BLaER1 treated with 17β-estradiol and CSF1 and Interleukin-3, amounts not matched to agents 10 nM and 100 nM (cell line): Measurements from ENCODE around the gene PPP5C.
A peak's percentile ranks its signal among the peaks of the same experiment; 100 is the strongest.

ENCODE experiments used
- H3K27ac ChIP-seq, 11 experiments: shearing (Covaris generic); formaldehyde crosslinking; 2 replicates each; pipeline ENCODE4 v1.8.1; 2022
- H3K27me3 ChIP-seq, 11 experiments: shearing (Covaris generic); formaldehyde crosslinking; 2 replicates each; pipeline ENCODE4 v1.8.1; 2022
- H3K36me3 ChIP-seq, 11 experiments: shearing (Covaris generic); formaldehyde crosslinking; 2 replicates each; pipeline ENCODE4 v1.8.1; 2022
- H3K4me1 ChIP-seq, 10 experiments: shearing (Covaris generic); formaldehyde crosslinking; 2 replicates each; pipeline ENCODE4 v1.8.1; 2022
- H3K4me2 ChIP-seq, 11 experiments: shearing (Covaris generic); formaldehyde crosslinking; 2 replicates each; pipeline ENCODE4 v1.8.1; 2022
- H3K4me3 ChIP-seq, 10 experiments: shearing (Covaris generic); formaldehyde crosslinking; 2 replicates each; pipeline ENCODE4 v1.8.1; 2022
- H3K9ac ChIP-seq, 11 experiments: shearing (Covaris generic); formaldehyde crosslinking; 2 replicates each; pipeline ENCODE4 v1.8.1; 2022
- H3K9me3 ChIP-seq, 11 experiments: shearing (Covaris generic); formaldehyde crosslinking; replicated peaks in 1 of 11; 2 replicates each; pipeline ENCODE4 v1.8.1; 2022
- H4K20me1 ChIP-seq, 11 experiments: shearing (Covaris generic); formaldehyde crosslinking; 2 replicates each; pipeline ENCODE4 v1.8.1; 2022
- Cebpa-rat ChIP-seq, 11 experiments: shearing (Covaris generic); IDR thresholded peaks; 2 replicates each; pipeline ENCODE4 v1.8.1; 2022

The PPP5C gene

DNA sequence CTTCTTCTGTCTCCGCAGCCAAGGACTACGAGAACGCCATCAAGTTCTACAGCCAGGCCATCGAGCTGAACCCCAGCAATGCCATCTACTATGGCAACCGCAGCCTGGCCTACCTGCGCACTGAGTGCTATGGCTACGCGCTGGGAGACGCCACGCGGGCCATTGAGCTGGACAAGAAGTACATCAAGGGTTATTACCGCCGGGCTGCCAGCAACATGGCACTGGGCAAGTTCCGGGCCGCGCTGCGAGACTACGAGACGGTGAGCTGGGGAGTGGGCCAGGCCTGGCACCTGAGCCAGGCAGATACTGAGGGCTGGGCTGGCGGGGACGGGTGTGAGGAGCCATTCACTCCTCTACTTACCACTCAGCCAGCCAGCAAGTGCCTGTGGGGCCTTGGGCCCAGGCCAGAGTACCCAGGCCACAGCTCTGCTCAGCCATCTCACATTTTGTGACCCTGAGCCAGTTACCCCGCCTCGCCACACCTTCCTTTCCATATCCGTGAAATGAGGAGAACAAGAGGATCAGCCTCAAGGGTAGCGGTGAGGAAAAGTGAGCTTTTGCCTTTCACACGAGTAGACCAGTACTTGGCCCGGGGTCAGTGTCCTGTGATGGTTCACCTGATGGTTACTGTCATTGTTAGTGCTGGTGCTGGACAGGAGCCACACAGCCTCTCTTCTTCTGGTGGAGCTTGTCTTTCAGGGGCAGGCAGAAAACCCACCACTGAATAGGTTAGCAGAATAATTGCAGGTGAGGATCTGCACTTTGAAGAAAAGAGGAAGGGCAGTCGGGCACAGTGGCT, 7.0 kb downstream of the PPP5C start:
- Histone ChIP-seq H3K36me3 (peaks cover 54 to 78% (median 71%) of the 10 kb centered on the region in 11 experiments), H3K4me1 (peaks cover 40 to 49% (median 42%) of the 10 kb centered on the region in 10 experiments), H4K20me1 (peaks cover 20 to 86% (median 73%) of the 10 kb centered on the region in 11 experiments; a peak in 21 of 22 replicates), H3K27me3 (no peaks in the 10 kb centered on the region), H3K9me3 (no peaks in the 10 kb centered on the region), H3K4me2 (no peak overlapping the region), H3K4me3 (no peak overlapping the region), H3K27ac (no peak overlapping the region), H3K9ac (no peak overlapping the region)
- no peak for TF ChIP-seq Cebpa-rat (IDR thresholded peaks at IDR 0.05)

DNA sequence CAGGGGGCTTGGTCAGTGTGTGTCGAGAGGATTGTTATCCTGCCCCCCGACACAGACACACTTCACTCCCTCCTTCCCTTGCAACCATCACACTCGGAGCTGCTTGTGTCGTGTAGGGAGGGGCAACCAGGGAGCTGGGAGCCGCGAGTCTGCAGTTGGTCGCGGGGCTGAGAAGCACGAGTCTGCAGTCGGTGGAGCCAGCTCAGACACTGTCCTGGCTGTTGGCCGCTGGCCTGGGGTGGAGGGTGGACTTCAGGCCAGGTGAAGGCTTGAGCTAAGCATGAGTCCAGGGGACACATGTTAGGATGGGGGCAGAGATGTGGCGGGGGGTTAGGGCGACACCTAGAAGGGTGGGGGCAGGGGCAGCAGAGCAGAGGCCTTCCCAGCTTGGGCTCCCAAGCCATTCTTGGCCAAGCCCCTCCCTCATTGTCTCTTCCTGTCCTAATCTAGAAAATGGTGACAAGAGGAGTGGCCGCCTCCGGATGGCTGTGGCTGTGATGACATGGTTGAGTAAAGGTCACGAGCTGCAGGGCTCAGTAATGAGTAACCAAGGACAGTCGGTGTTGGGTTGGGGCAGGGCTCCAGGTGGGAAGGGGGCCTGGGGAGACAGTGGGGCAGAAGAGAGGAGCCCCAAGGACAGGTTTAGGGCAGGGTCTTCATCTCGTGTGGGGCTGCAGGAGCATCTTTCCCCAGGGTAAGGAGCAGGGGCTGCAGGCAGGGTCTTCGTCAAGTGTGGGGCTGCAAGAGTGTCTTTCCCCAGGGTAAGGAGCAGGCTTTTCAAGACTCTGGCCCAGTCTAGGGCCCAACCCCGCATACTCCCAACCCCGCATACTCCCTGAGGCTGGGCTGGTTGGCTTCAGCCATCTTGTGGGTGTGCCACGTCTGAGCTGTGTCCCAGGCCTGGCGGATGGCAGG, 8.6 kb downstream of the PPP5C start:
- Histone ChIP-seq H4K20me1 (peaks cover 20 to 90% (median 85%) of the 10 kb centered on the region in 11 experiments; a peak in 21 of 22 replicates), H3K9me3 (no peaks in the 10 kb centered on the region), H3K27me3 (no peaks in the 10 kb centered on the region), H3K4me2 (no peak overlapping the region), H3K36me3 (peaks cover 56 to 91% (median 81%) of the 10 kb centered on the region in 11 experiments), H3K27ac (no peak overlapping the region; a peak in 1 of 22 replicates), H3K4me1 (peaks cover 24 to 33% (median 27%) of the 10 kb centered on the region in 10 experiments), H3K4me3 (no peak overlapping the region), H3K9ac (no peak overlapping the region)
- no peak for TF ChIP-seq Cebpa-rat (IDR thresholded peaks at IDR 0.05)

DNA sequence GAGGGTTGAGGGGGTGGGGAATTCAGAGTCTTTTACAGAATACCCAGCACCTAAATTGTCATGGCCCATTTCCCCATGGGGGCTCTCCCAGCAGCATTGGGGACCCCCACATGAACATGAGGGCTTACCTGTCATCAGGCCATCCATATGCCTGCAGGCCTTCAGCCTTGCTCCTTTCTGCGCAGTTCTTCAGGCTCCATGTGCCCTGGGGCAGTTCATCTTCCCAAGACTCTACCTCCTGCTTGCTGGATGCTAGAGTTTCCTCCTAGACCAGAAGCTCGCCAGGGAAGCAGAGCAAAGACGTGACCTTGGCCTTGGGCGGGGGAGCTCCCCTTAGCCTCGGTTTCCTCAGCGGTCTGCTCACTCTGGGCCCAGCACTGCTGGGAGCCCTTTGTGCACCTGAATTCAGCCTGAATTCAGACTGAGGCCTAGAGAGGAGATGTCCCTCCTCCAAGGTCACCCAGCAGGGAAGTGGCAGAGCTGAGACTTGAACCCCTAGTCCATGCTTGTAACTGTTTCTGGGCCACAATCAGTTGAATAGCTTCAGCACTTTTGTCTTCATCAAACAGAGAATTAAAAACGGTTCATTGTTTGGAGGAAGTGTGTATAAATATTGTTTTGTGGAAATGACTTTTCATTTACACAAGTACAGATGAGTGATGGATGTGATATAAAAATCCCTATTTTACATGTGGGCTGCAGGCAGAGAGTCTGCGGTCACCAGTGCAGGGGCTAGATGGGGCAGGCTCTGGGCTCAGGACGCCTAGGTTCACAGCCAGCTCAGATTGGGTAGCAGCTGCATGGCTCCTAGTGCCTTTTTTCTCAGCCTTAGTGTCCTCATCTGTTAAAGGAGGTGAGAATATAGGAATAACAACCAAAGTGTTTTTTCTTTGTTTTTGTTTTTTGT, 9.5 kb downstream of the PPP5C start:
- H3K27ac ChIP-seq, result no peak overlapping the region
- TF ChIP-seq Cebpa-rat (IDR thresholded peaks at IDR 0.05), result no peak
- H3K9me3 ChIP-seq, result no peaks in the 10 kb centered on the region
- H3K36me3 ChIP-seq, result peaks cover 56 to 96% (median 82%) of the 10 kb centered on the region in 11 experiments
- no peaks in the 10 kb centered on the region for H3K27me3 ChIP-seq
- H3K9ac ChIP-seq, result no peak overlapping the region
- H3K4me3 ChIP-seq, result no peak overlapping the region
- peaks cover 16 to 27% (median 23%) of the 10 kb centered on the region in 10 experiments for H3K4me1 ChIP-seq
- H3K4me2 ChIP-seq, result no peak overlapping the region
- peaks cover 20 to 98% (median 90%) of the 10 kb centered on the region in 11 experiments; a peak in 21 of 22 replicates for H4K20me1 ChIP-seq

DNA sequence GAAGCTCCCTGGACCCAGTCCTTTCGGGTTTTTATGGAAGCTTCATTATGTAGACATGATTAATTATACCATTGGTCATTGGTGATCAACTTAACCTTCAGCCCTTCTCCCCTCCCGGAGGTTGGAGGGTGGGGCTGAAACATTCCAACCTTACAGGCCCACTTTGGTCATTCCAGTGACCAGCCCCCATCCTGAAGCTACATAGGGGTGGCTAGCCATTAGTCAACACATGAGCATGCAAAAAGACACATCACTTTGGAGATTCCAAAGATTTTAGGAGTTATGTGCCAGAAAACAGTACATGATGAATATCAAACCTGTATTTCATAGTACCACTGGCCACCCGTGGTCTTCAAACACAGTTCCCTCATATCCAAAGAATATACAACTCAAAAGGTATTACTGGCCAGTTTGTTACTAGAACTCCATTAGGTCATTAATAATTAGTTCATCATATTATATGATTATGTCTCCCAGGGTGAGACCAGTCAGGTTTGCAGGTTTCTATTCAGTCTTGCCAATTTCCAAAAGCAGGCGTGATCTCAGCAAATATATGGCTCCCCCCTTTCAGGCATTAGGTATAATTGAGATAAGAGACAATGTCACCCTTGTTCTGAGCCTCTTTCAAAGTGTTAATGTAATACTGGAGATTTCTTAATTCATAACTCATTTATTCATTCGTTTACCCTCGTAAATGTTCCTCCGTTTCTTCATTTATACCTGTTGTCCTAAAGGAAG, 11.1 kb downstream of the PPP5C start:
- Histone ChIP-seq H3K36me3 (peaks cover 56 to 84% (median 76%) of the 10 kb centered on the region in 11 experiments), H3K4me2 (no peak overlapping the region), H3K9ac (no peak overlapping the region), H3K9me3 (no peaks in the 10 kb centered on the region), H4K20me1 (peaks cover 20 to 97% (median 85%) of the 10 kb centered on the region in 11 experiments; a peak in 21 of 22 replicates), H3K27ac (no peak overlapping the region), H3K4me1 (peaks cover 4 to 19% (median 16%) of the 10 kb centered on the region in 10 experiments; a peak in 17 of 20 replicates), H3K4me3 (no peak overlapping the region), H3K27me3 (no peaks in the 10 kb centered on the region)
- no peak for TF ChIP-seq Cebpa-rat (IDR thresholded peaks at IDR 0.05)

DNA sequence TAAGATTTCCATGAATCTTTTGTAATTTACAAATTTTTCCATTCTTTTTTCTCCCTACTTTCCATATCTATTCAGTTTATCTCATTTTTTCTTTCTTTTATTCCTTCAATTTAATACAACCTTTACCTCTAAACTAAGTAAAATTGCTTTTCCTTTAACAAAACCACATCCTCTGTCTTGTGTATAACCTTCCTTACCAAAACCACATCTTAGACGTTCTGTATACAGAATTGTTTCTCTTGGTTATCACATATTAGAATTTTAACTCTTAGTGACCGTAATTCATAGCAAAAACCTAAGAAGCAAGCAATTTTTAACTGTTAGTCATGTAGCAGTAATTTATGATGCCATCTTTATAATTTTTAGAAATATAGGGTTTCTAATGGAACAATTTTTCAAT, 15.0 kb downstream of the PPP5C start:
- no peak for TF ChIP-seq Cebpa-rat (IDR thresholded peaks at IDR 0.05)
- Histone ChIP-seq H3K4me1 (peaks cover 4 to 20% (median 13%) of the 10 kb centered on the region in 10 experiments; a peak in 15 of 20 replicates), H3K36me3 (peaks cover 58 to 84% (median 77%) of the 10 kb centered on the region in 11 experiments), H3K4me2 (peak overlapping the region in 8 of 11 experiments; percentile 3 to 54 (median 46); a peak in 13 of 22 replicates), H3K27me3 (no peaks in the 10 kb centered on the region), H3K4me3 (no peak overlapping the region), H4K20me1 (peaks cover 23 to 97% (median 87%) of the 10 kb centered on the region in 11 experiments; a peak in 21 of 22 replicates), H3K27ac (no peak overlapping the region), H3K9ac (no peak overlapping the region), H3K9me3 (no peaks in the 10 kb centered on the region)

DNA sequence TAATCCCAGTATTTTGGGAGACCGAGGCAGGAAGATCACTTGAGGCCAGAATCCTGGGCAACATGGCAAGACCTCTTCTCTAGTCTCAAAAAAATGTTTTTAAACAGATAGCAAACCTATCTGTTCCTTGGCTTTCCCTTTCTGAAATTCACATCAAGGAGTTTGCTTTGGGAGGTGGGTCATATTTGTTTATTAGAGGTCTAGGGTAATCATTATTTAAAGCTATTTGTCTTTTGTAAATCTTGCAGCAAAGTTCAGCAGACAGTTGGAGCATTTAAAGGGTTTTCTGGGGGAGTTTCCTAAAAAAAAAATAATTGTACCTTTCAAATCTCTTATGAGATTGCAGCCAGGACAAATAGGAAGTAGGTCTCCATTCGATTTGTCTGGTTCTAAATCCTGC, 17.5 kb downstream of the PPP5C start:
- no peaks in the 10 kb centered on the region for H3K9me3 ChIP-seq
- H3K4me2 ChIP-seq, result no peak overlapping the region
- no peak for TF ChIP-seq Cebpa-rat (IDR thresholded peaks at IDR 0.05)
- H3K9ac ChIP-seq, result no peak overlapping the region
- H3K27ac ChIP-seq, result no peak overlapping the region
- H3K36me3 ChIP-seq, result peaks cover 61 to 84% (median 77%) of the 10 kb centered on the region in 11 experiments
- peaks cover 4 to 27% (median 17%) of the 10 kb centered on the region in 10 experiments; a peak in 15 of 20 replicates for H3K4me1 ChIP-seq
- H3K27me3 ChIP-seq, result no peaks in the 10 kb centered on the region
- H4K20me1 ChIP-seq, result peaks cover 18 to 97% (median 87%) of the 10 kb centered on the region in 11 experiments; a peak in 21 of 22 replicates
- no peak overlapping the region for H3K4me3 ChIP-seq

DNA sequence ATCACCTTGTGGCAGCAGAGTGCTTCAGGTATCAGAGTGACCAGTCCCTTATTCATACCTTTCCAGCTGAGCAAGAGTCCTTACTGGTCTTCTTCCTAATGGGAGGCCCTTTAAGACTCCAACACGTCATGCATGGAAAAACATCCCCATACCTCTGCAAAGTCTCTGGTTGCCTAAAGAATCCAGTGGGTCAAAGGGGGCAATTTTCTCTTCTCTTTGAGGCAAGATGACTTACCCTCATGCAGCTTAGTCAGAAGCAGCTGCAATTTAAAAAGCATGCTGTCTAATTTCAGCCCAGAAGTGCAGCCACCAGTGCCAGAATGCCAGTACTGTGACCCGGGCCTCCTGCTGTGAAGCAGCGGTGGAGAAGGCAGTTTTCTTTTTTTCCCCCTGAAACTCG, 18.7 kb downstream of the PPP5C start:
- Histone ChIP-seq H3K27ac (no peak overlapping the region), H3K9ac (no peak overlapping the region), H3K4me2 (no peak overlapping the region), H3K27me3 (no peaks in the 10 kb centered on the region), H3K4me1 (peaks cover 4 to 38% (median 20%) of the 10 kb centered on the region in 10 experiments; a peak in 16 of 20 replicates), H4K20me1 (peaks cover 24 to 97% (median 88%) of the 10 kb centered on the region in 11 experiments; a peak in 21 of 22 replicates), H3K4me3 (no peak overlapping the region), H3K9me3 (no peaks in the 10 kb centered on the region), H3K36me3 (peaks cover 62 to 78% (median 75%) of the 10 kb centered on the region in 11 experiments)
- no peak for TF ChIP-seq Cebpa-rat (IDR thresholded peaks at IDR 0.05)
